MCF 10A (cell line): ENCODE data around the gene PARVB. TPM values are rescaled to one million over a fixed set of nuclear protein-coding genes. Genes with fewer than 3 reads are reported as not detected.

ENCODE experiments used
- BruUV-seq: library from RNA; stranded (reverse); fragments of 400-500 nt; replicated peaks from 2 replicates; lab custom pipeline; 2021; lab: Mats Ljungman, UMichigan
- CTCF ChIA-PET: fragments of 300-600 bp; sonication (Branson Sonifier 250); formaldehyde crosslinking; extraction: SDS; loops from one replicate; lab custom pipeline; 2021; ENCODE audit warnings: antibody characterized with exemption, inconsistent platforms; lab: Yijun Ruan, JAX
- POLR2A ChIA-PET: fragments of 300-600, 350-650 bp; sonication (Branson Sonifier 250); formaldehyde crosslinking; extraction: SDS; loops from one replicate; lab custom pipeline; 2020; ENCODE audit warnings: antibody characterized with exemption, inconsistent platforms; lab: Yijun Ruan, JAX
- DNase-seq: peaks from one replicate; pipeline ENCODE4 v3.0.0-alpha.2; 2018; ENCODE audit not compliant: unreplicated experiment
- H3K27ac Mint-ChIP-seq: one replicate; pipeline ENCODE4 v1.8.0; 2022; ENCODE audit warnings: mild to moderate bottlenecking, low read depth, mixed read lengths; ENCODE audit not compliant: unreplicated experiment
- H3K27me3 Mint-ChIP-seq: one replicate; pipeline ENCODE4 v1.8.0; 2022; ENCODE audit warnings: mixed read lengths; ENCODE audit not compliant: insufficient read depth, unreplicated experiment
- H3K36me3 Mint-ChIP-seq: one replicate; pipeline ENCODE4 v1.8.0; 2022; ENCODE audit warnings: mild to moderate bottlenecking, moderate library complexity, mixed read lengths; ENCODE audit not compliant: insufficient read depth, unreplicated experiment
- H3K4me1 Mint-ChIP-seq: one replicate; pipeline ENCODE4 v1.8.0; 2022; ENCODE audit warnings: mixed read lengths; ENCODE audit not compliant: insufficient read depth, unreplicated experiment
- H3K4me3 Mint-ChIP-seq: one replicate; pipeline ENCODE4 v1.8.0; 2022; ENCODE audit warnings: mild to moderate bottlenecking, moderate library complexity, mixed read lengths; ENCODE audit not compliant: unreplicated experiment
- H3K9me3 Mint-ChIP-seq: one replicate; pipeline ENCODE4 v1.8.0; 2022; ENCODE audit warnings: mixed read lengths; ENCODE audit not compliant: unreplicated experiment
- intact Hi-C: fragments of 100-400 bp; cut with micrococcal nuclease; formaldehyde crosslinking; loops from 2 replicates; pipeline ENCODE4 v1.14.1; 2022
- total RNA-seq: library from RNA; stranded (reverse); gene quantifications from 2 replicates; pipeline ENCODE4 v1.2.3, GENCODE V29; 2022
- TF ChIP-seq, protein P1 (sequence below): fragments of 200-600 bp; IDR thresholded peaks from one replicate; pipeline ENCODE4 v1.8.0; 2022; ENCODE audit warnings: antibody characterized with exemption, mild to moderate bottlenecking; ENCODE audit not compliant: unreplicated experiment

PARVB gene
- total RNA-seq, 1 experiment from 2014 or later, result 26.0 TPM

DNA sequence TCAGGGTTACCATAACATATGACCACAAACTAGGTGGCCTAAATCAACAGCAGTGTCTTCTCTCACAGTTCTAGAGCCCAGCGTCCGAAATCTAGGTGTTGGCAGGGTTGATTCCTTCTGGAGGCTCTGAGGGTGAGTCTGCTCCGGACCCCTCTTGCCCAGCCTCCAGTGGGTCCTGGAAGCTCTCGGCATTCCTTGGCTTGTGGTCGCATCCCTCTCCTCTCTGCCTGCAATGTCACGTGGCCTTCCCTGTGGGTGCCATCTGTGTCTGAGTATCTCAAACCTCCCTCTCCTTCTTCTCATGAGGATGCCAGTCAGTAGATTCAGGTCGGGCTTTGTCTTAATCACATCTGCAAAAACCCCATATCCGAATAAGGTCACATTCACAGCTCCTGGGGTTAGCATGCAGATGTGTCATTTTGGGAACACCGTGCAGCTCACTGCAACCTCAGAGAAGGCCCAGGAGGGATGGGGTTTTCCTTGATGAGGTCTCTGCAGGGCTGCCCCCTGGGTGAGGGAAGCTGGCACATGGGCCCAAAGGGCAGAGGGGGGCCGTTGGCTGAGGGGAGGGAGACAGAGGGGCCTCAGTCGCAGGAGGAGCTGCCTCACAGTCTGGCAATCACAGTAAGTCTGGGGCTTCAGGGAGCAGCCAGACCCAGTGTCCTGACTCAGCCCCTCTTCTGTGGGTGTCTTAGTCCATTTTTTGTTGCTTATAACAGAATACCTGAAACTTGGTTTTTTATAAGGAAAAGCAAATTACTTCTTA lies 197.8 kb downstream of the PARVB start:
- Mint-ChIP-seq H3K4me3 (no peak overlapping the region), H3K4me1 (peaks cover 12% of the 10 kb centered on the region), H3K27me3 (peaks cover 33% of the 10 kb centered on the region), H3K36me3 (no peaks in the 10 kb centered on the region), H3K27ac (no peak overlapping the region), H3K9me3 (no peaks in the 10 kb centered on the region)
- TF ChIP-seq, protein P1, sequence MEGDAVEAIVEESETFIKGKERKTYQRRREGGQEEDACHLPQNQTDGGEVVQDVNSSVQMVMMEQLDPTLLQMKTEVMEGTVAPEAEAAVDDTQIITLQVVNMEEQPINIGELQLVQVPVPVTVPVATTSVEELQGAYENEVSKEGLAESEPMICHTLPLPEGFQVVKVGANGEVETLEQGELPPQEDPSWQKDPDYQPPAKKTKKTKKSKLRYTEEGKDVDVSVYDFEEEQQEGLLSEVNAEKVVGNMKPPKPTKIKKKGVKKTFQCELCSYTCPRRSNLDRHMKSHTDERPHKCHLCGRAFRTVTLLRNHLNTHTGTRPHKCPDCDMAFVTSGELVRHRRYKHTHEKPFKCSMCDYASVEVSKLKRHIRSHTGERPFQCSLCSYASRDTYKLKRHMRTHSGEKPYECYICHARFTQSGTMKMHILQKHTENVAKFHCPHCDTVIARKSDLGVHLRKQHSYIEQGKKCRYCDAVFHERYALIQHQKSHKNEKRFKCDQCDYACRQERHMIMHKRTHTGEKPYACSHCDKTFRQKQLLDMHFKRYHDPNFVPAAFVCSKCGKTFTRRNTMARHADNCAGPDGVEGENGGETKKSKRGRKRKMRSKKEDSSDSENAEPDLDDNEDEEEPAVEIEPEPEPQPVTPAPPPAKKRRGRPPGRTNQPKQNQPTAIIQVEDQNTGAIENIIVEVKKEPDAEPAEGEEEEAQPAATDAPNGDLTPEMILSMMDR, result no peak
- BruUV-seq, result no TSS peak
- intact Hi-C loops, result no loop called here
- ChIA-PET POLR2A (no interaction called here), CTCF (interaction anchor here (0.6 kb wide), 1 partner anchor 408 kb away, joined by 5 read pairs; no protein-coding TSS in a partner anchor)
- DNase-seq, result no peak

Other genes starting within 250 kb of the PARVB start
- 0.40 and 0.93 TPM in 2 replicates for gene EFCAB6, start 212.0 kb upstream of the PARVB start, total RNA-seq
- not detected in 2 replicates for gene SULT4A1, start 161.8 kb upstream of the PARVB start, total RNA-seq
- not detected in 2 replicates for gene PNPLA5, start 132.3 kb upstream of the PARVB start, total RNA-seq
- 4.1 and 4.2 TPM in 2 replicates for gene PNPLA3, start 100.5 kb upstream of the PARVB start, total RNA-seq
- gene SAMM50, start 68.9 kb upstream of the PARVB start, total RNA-seq, result 26.1 and 29.5 TPM in 2 replicates
- gene PARVG, start 156.6 kb downstream of the PARVB start, total RNA-seq, result 0.23 TPM in 1 of 2 replicates, not detected in the other